Motor neuron (in vitro differentiated cells): ENCODE measurements around the gene ITGA3. TPM values are rescaled to one million over a fixed set of nuclear protein-coding genes. Genes with fewer than 3 reads are reported as not detected.

Experiments
- ATAC-seq, 8 experiments: fragments of 200-7000 bp; cut with Tn5 transposase; replicated peaks in 6 of 8; 2 replicates each; pipeline ENCODE4 v1.8.0; 2021; ENCODE audit warnings: mild to moderate bottlenecking in 8 of 8, moderate library complexity in 8 of 8
- H3K27ac ChIP-seq, 2 donors: fragments of 250-450 bp; sonication (Bioruptor Pico); 2 replicates each; pipeline ENCODE4 v1.9.0; 2021; ENCODE audit warnings: antibody characterized with exemption in 2 of 2, mild to moderate bottlenecking in 2 of 2, moderate library complexity in 1 of 2
- H3K4me1 ChIP-seq, 2 donors: fragments of 250-450 bp; sonication (Bioruptor Pico); replicated peaks in 1 of 2; 2 replicates each; pipeline ENCODE4 v1.6.1; 2021; ENCODE audit warnings: antibody characterized with exemption in 2 of 2, mild to moderate bottlenecking in 2 of 2, moderate library complexity in 1 of 2
- H3K4me3 ChIP-seq, 5 donors: fragments of 250-450 bp; sonication (Bioruptor Pico); 2 replicates each; pipeline ENCODE4 v1.9.0; 2021; ENCODE audit warnings: antibody characterized with exemption in 5 of 5, mild to moderate bottlenecking in 5 of 5, moderate library complexity in 4 of 5
- WGBS, 10 experiments: fragments of 450-650 bp; shearing (Covaris generic); methylation state at CpG; one replicate each; pipeline ENCODE4 v1.0.0; 2022; 5-methylcytosine and 5-hydroxymethylcytosine counted together
- in situ Hi-C, 9 experiments: fragments of 400-800 bp; cut with MboI; loops; one replicate each; pipeline ENCODE4 v1.15.0; 2021; ENCODE audit warnings: low sequenced_read_pairs in 9 of 9, low pct_unique_long_range_greater_than_20kb in 2 of 9; ENCODE audit not compliant: unreplicated experiment in 9 of 9
- total RNA-seq, 8 experiments: library from RNA; unstranded; fragments of 300-600 nt; gene quantifications; 2 replicates each; pipeline versions ENCODE4 v1.2.3 to v1.2.4, GENCODE V29; 2022

The ITGA3 gene
- total RNA-seq, 8 experiments from 2014 or later, result 2.9 to 72.8 (median 9.1) TPM

- WGBS, 10 experiments, result 0 to 100% (median 94%) methylated on average over 1 to 5 of the region's 6 CpGs; no CpG with 5 or more reads in 3 of the 10 experiments
- no peak for ATAC-seq
- peak overlapping the region in 1 of 2 donors; percentile 97 for H3K27ac ChIP-seq
- H3K4me3 ChIP-seq, result no peak overlapping the region
- peaks cover 27 to 33% of the 10 kb centered on the region in 2 donors for H3K4me1 ChIP-seq
- in situ Hi-C loops, result no loop called here
Measured at GRCh38 chr17:50127697-50128361, 71.9 kb downstream of the ITGA3 start.

DNA sequence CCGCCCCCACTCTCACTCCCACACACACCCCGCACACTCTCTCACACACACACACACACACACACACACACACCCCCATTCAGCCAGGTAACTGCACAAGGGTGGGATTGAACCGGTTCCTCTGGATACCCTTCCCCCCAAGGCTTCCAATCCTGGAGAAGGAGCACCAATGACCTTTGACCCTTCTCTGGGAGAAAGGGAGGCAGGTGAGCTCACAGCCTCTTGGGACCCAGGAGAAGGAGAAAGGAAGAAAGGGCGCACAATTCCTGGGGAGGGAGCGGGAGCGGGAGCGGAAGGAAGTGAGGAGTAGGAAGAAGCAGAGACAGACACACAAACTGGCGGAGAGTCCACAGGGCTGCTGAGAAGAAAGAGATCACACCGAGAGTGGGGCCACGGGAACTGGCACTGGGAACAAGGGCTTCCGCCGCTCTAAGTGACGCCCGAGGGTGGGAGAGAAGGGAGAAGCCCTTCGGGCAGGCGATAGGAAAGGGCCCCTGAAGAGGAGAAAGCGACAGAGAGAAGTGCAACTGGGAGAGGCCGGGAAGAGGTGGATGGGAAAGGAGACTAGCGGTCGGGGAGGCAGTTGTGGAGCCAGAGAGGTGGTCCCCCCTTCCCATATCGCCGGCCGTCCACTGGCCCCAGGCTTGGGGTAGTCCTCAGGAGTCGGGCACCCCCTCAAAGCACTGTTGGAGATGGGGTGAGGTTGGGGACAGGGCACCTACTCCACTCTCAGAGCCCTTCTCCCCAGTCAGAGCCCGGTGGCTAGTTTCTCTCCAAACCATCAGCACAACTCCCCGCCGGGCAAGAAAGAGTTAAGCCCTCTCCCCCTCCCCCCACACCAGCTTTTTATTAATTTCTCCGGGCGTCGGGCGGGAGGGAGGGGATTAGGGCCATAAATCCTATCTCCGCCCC lies 72.8 kb downstream of the ITGA3 start:
- in situ Hi-C loops, result no loop called here
- peak in 3 of 8 experiments; percentile 1 to 5 (median 5) for ATAC-seq
- Histone ChIP-seq H3K4me3 (peak overlapping the region; percentile 42 to 67 (median 61)), H3K27ac (peak overlapping the region; percentile 92 to 97), H3K4me1 (peaks cover 28 to 31% of the 10 kb centered on the region in 2 donors)
- WGBS, 10 experiments, result 0 to 41% (median 14%) methylated on average over 2 to 6 of the region's 32 CpGs; no CpG with 5 or more reads in 6 of the 10 experiments

GRCh38 chr17:50129353-50129727 lies 73.4 kb downstream of the ITGA3 start:
- peak in 6 of 8 experiments; percentile 9 to 77 (median 74) for ATAC-seq
- Histone ChIP-seq H3K27ac (peak overlapping the region; percentile 92 to 97), H3K4me3 (peak overlapping the region; percentile 42 to 67 (median 61)), H3K4me1 (peaks cover 29 to 31% of the 10 kb centered on the region in 2 donors)
- no CpG with 5 or more reads among the region's 31 CpGs for WGBS, 10 experiments
- in situ Hi-C loops, result no loop called here

- Histone ChIP-seq H3K4me1 (peaks cover 34% of the 10 kb centered on the region in 2 donors), H3K27ac (peak within 1 kb of the TSS; percentile 92 to 97), H3K4me3 (peak within 1 kb of the TSS; percentile 42 to 67 (median 61))
- peak; percentile 38 to 80 (median 76) for ATAC-seq
- 4 to 18% methylated on average over 5 to 19 of the region's 84 CpGs; no CpG with 5 or more reads in 8 of the 10 experiments for WGBS, 10 experiments
- in situ Hi-C loops, result no loop called here
Measured at GRCh38 chr17:50129728-50130558, 74.0 kb downstream of the ITGA3 start, which contains the start of gene SAMD14. TSS of gene SAMD14 (minus strand) at chr17:50130160. CDS start at chr17:50124959, 5,201 bp downstream.

- WGBS, 10 experiments, result 40 to 100% (median 80%) methylated on average over 1 to 4 of the region's 19 CpGs; no CpG with 5 or more reads in 4 of the 10 experiments
- Histone ChIP-seq H3K27ac (peak overlapping the region; percentile 92 to 97), H3K4me1 (peaks cover 34% of the 10 kb centered on the region in 2 donors), H3K4me3 (peak overlapping the region; percentile 42 to 67 (median 61))
- in situ Hi-C loops, result no loop called here
- ATAC-seq, result peak in 1 of 8 experiments; percentile 2
Measured at GRCh38 chr17:50130559-50131305, 74.8 kb downstream of the ITGA3 start.

DNA sequence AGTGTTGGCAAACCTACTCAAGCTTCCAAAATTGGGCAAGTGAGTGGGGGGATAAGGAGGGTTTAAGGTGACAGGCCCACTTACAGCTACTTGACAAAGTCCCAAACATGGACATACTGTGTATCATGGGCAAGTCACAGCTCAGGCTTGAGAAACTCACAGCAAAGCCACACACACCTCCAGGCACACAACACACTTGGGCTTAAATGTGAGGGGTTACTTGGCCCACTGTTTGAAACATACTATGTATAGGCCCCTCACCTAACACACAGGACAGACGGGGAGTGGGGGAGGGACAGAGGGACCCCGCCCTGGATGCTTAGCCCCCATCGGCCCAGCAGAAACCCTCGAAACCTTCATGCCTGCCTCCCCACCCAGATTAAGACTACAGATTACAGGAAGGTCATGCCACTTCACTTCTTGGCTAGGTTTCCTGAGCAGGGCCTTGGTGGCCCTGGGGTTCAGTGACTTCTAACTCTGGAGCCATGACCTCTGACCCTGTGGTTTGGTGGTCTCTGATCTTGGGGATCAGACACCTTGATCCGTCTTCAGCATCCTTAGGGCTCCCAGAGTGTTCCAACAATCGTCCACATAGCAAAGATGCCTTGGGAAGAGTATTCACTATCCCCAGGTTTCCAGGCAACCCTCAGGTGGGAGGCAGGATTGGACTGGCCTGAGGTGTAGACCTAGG lies 76.3 kb downstream of the ITGA3 start:
- WGBS, 10 experiments, result 80 to 100% methylated on average over 1 to 3 of the region's 6 CpGs; no CpG with 5 or more reads in 8 of the 10 experiments
- in situ Hi-C loops, result no loop called here
- Histone ChIP-seq H3K4me1 (peaks cover 34% of the 10 kb centered on the region in 2 donors), H3K27ac (no peak overlapping the region), H3K4me3 (no peak overlapping the region)
- ATAC-seq, result no peak

DNA sequence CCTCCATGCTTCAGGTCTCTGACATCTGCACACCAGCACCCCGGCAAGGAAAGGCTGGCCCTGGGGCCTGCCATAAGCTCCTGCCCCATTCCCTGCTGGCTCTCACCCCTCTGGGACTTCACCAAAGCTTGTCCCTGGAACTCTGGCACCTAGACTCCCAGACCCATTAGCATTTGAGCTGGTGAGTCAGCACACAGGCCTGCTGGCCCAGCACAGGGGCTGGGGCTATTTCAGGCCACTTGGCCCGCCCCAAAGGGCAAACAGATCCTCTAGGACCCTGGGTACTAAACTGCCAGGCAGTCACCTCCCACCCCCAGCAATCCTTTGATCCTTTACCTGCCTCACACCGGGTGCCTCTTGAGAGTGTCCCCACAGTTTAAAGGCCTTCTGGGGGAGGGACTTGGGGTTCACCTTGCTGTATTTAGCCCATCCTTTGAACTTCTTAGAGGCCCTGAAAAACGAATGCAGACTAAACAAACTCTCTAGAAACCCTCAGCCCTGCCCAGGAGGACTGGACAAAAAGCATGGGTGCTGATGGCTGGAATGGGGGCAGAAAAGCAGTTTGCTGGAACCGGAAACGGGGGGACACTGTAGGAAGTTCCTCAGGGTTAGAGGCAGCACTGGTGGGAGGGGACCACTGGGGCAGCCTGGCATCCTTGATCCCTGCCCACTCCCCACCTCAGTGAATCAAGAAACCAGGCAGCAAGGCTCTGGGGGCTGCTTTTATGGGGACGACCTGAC lies 77.3 kb downstream of the ITGA3 start:
- in situ Hi-C loops, result no loop called here
- Histone ChIP-seq H3K4me1 (peaks cover 29 to 34% of the 10 kb centered on the region in 2 donors), H3K27ac (peak overlapping the region in 1 of 2 donors; percentile 49), H3K4me3 (no peak overlapping the region)
- 0 to 60% (median 30%) methylated on average over 1 to 4 of the region's 7 CpGs; no CpG with 5 or more reads in 6 of the 10 experiments for WGBS, 10 experiments
- ATAC-seq, result peak in 3 of 8 experiments; percentile 34 to 53 (median 37)

GRCh38 chr17:50133769-50134099 lies 77.8 kb downstream of the ITGA3 start:
- Histone ChIP-seq H3K27ac (peak overlapping the region in 1 of 2 donors; percentile 49), H3K4me3 (no peak overlapping the region), H3K4me1 (peaks cover 25 to 30% of the 10 kb centered on the region in 2 donors)
- in situ Hi-C loops, result no loop called here
- peak in 3 of 8 experiments; percentile 4 to 9 (median 7) for ATAC-seq
- WGBS, 10 experiments, result 20 to 40% methylated on average over 1 to 2 of the region's 16 CpGs; no CpG with 5 or more reads in 8 of the 10 experiments

- H3K4me3 ChIP-seq, result no peak overlapping the region
- peaks cover 25 to 28% of the 10 kb centered on the region in 2 donors for H3K4me1 ChIP-seq
- H3K27ac ChIP-seq, result no peak overlapping the region
- in situ Hi-C loops, result no loop called here
- ATAC-seq, result peak in 3 of 8 experiments; percentile 9 to 32 (median 10)
- 0 to 100% (median 62%) methylated on average over 1 to 3 of the region's 16 CpGs; no CpG with 5 or more reads in 4 of the 10 experiments for WGBS, 10 experiments
Measured at GRCh38 chr17:50134206-50135110, 78.5 kb downstream of the ITGA3 start.

- Histone ChIP-seq H3K4me1 (peaks cover 28 to 34% of the 10 kb centered on the region in 2 donors), H3K4me3 (no peak overlapping the region), H3K27ac (no peak overlapping the region)
- in situ Hi-C loops, result no loop called here
- no peak for ATAC-seq
- WGBS, 10 experiments, result 60 to 100% (median 89%) methylated on average over 1 to 5 of the region's 16 CpGs; no CpG with 5 or more reads in 6 of the 10 experiments
Measured at GRCh38 chr17:50135316-50136095, 79.6 kb downstream of the ITGA3 start.
